Activated CD8-positive, alpha-beta memory T cell treated with anti-CD3 and anti-CD28 coated beads, Interleukin-2, amount 50 U/mL, for 24 hours (primary cell): ENCODE data around the gene UBE2S.

Experiments used
- DNase-seq: peaks from one replicate; pipeline ENCODE4 v3.0.0-alpha.2; 2020; ENCODE audit errors: extremely low read depth

Gene UBE2S

DNA sequence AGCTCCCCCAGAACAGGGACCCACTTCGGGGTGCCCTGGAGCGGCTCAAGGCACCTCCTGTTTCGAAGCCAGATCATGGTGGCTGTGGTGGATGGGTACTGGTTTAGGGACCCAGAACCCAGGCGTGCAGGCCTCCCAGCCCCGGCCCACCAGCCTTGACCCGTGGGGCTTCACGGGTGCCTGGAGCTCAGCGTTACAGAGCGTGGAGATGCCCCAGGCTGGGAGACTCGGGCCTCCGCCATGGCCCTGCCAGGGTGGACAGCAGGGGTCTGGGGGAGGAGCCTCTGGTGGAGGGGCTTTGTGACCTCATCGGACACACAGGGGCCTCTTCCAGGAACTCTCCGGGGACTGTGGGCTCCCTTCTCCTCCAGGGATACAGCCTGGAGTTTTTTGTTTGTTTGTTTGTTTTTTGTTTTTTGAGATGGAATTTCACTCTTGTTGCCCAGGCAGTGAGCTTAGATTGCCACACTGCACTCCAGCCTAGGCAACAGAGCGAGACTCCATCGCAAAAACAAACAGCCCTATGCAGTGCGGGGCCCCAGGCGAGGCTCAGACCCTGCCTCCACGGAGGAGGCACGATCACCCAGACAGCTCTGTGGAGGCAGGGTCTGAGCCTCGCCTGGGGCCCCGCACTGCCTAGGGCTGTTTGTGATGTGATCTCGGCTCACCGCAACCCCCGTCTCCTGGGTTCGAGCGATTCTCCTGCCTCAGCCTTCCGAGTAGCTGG, 44.4 kb downstream of the UBE2S start, which contains the start of gene GARIN5B:
Gene GARIN5B, minus strand, starts transcription at position 271 of the 727 bp plus-strand sequence. Its CDS starts 194 bp downstream, at position 77.
- no peak for DNase-seq

DNA sequence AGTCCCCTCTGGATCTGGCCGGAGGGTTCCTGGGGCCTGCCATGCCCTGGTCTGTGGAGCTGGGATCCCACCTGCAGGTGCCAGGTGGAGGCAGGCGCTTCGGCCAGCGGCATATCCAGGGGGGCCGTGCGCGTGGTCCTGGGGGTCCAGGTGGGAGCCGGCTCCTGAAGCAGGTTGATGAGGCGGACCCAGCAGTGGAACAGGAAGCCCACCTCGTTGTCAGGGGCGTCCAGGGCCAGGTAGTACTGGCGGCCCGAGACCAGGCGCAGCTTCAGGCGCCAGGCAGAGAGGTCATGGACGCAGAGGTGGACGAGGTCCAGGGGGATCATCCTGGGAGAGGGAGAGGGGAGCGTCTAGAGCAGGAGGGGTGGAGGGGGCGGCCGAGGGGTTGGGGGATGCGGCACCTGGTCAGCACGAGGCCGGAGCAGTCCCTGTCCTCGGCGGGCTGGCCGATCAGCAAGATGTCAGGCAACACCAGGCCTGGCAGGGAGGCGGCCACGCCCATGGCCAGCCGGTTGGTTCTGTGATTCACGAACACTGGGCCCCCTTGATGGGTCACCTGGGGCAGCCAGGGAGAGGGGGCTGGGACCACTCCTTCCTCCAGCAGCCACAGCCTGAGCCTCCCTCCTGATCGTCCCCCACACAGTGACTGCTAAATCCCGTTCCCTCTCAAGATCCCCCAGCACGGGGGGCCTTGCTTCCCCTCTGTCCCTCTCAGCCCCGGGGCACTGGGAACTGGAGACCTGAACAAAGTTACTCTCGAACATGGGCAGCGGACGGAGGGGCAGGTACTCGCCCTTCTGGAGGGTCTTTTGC, 45.2 kb downstream of the UBE2S start:
- no peak for DNase-seq

DNA sequence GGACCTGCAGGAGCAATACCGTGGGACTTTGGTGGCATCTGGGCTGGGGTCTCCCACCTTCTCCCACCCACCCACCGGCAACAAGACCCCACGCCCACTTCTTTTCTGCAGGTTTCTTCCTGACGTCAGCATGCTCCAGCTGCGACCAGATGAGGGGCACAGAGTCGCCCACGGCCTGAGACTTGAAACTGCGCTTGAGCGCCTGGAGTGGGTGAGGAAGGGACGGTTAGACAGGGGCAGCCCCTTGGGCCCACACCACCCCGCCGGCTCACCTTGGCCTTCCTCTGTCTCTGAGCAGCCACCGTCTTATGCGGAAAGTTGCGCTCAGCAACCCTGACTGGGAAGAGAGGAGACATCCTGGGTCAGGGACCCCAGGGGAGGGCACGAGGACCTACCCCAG, 46.7 kb downstream of the UBE2S start:
- no peak for DNase-seq

DNA sequence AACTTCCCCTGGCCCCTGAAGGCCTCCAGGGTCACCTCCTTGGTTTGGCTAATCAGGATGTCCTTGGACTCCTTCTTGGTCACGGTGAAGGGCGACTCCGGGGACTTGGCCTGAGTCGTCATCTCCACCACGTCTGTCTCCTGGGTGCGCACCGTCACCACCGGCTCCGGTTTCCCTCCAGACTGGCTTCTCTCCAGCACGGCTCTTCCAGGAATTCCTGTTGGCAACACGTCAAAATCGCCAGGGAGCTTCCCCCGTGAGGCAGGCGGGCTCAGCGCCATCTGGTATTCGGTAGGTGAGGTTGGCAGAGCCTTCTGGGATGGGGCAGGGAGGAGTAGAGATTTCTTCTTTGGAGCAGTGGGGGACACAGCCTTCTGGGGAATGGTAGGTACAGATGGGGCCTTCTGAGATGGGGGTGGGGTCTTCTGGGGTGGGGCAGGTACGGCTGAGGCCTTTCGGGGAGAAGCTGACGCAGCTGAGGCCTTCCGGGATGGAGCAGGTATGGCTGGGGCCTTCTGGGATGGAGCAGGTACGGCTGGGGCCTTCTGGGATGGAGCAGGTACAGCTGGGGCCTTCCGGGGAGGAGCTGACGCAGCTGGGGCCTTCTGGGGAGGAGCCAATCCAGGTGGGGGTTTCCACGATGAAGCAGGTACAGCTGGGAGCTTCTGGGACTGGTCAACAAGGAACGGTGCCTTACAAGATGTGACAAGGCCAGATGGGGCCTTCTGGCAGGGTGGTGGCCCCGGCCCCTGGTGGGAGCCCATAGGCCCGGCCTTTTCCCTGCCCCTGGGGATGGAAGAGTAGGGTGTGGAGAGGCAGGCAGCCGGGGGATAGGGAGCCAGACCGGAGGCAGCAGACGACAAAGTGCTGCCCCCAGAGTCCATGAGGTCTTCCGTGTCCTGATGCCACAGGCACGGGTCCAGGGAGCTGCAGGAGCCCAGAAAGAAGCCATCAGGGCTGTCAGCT, 48.4 kb downstream of the UBE2S start:
- no peak for DNase-seq

DNA sequence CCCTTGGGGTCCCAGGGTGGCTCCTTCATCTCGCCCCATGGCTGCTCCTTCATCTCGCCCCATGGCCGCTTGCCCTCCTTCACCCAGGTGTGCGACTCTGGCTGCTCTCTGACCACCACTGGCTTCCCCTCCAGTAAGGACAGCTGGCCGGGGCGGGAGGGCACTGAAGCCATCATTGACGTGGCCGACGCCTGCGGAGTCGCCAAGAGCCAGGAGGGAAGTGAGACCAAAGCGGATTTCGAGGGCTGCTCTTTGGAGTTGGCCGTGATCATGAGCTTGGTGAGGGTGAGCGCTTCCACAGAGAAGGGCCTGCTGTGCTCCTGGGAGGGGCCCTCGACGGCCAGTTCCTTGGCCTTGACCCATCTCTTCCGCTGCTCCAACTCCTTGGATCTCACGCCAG, 49.1 kb downstream of the UBE2S start:
- no peak for DNase-seq

DNA sequence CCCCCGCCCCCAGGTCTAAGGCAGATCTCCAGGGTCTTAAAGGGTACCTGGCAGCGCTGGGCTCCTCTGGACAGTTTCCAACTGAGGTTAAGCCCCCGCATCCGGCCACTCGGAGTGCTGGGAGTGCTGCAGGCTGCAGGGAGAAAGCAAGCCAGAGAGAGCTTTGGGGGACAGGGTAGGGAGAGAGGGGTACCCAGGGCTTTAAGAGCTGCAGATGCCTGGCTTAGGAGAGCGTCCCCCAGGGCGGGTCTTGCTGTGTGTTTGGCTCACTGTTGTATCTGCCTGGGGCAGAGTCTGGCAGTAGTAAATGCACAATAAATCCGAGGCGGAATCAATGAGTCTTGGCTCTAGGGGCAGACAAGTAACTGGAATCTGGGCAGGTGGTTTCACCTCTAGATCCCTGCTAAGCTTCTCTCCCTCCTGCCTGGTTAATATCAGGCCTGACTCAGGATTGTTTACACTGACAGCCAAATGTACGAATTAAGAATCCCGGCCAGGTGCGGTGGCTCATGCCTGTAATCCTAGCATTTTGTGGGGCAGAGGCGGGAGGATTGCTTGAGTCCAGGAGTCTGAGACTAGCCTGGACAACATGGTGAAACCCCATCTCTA, 52.3 kb downstream of the UBE2S start:
- DNase-seq = no peak

DNA sequence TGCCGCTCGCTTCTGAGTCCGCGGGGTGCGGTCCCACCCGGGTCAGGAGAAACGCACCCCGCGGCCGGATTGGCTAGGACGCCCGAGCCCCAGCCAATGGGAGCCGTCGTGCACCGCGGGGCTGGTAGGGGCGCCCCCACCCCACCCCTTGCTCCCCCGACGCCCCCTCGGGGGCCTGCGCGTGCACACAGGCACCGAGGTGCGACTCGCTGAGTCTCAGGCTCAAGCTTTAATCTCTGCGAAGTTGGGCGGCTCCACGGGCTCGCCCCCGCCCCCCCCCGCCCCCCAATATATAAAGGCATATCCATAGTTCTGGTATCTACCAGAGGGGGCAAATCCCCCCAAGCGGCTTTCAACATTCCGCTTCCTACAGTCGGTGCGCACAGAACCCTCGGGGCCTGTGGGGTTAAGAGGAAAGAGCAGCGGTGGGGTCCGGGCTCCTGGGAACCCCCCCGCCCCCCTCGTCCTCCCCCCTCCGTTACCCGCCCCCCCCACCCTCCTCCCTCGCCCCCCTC, 52.8 kb downstream of the UBE2S start, which contains the start of gene COX6B2:
Gene COX6B2, minus strand, starts transcription at position 22 of the 515 bp plus-strand sequence. CDS start 198 bp downstream, outside the sequence.
- DNase-seq = no peak

DNA sequence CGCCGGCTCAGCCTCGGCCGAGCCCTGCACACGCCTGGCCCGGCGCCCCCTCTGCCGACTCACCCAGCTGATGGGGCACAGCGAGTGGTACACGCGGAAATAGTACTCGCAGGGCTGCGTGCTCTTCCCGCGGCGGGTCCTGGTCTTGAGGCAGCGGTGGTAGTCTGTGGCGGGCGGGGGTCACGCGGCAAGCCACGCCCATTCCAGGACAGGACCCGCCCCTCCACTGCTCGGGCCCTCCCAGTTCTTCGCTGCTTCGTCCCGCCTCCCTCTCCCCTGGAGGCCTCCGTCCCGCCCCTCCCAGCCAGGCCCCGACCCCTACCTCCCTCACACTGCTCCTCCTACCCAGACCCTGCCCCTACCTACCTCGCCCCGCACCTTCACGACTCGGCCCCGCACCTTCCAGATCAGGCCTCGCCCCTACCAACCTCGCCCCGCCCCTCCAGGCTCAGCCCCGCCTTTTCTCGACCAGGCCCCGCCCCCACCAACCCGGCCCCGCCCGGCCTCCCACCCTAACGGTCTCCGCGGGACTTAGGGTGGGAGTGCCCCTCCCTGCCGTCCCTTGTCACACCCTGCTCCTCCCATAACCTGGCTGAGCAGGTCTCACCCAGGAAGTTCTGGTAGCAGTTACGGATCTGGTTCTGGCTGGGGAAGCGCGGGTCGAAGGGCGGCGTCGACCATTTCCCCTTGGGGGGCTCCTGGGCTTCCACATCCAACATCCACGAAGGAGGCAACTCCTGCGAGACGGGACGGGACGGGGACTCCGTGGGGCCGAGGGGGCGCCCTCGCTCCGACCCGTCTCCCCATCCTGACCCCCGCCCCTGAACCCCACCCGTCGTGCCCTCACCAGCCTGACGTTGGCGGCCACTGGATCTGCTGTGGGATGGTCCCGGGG, 53.5 kb downstream of the UBE2S start:
- DNase-seq = no peak

DNA sequence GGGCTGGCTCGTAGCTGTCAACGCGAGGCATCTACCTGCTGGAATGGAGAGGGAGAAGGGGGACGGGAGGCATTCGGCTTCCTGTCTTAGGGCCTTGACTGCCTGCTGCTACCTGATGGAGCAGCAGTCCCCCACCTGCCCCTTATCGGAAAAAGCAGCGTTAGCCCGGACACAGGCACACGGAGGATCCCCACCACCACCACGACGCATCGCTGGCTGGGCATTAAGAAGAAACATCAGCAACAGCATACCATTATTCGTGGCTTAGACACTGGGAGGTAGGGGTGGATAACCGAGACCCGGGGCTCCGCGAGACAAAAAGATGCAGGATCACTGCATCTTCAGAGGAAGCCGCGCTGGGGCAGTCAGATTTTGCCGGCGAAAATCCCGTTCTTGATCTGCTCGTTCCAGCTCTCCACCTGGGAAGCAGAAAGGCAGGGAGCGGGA, 54.2 kb downstream of the UBE2S start:
- DNase-seq = no peak

DNA sequence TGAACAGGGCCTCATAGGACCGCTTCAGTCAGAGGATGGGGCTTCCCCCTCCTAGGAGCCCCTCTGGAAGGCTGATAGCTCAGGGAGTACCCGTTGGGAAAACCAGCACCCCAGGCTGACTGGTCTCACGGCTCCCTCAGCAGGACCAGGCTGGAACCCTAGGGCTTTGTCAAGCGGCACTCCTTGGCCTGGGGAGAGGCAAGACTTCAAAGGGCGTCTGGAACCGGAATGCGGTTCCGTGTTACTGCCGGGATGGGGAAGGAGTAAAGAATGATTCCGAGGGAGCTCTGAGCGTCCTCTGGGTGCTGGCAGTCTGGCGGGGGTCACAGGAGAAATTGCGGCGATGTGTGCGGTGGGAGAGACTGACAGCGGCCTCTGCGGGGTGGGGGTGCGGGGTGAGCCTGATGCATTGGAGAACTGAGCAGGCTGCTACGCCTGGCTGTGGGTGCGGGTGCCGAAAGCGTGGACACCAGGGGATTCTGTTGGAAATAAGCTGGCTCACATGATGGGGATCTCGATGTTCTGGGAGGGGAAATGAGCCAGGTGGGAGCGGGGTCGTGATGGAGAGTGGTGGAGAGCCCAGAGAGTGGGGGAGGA, 54.9 kb downstream of the UBE2S start:
- no peak for DNase-seq

DNA sequence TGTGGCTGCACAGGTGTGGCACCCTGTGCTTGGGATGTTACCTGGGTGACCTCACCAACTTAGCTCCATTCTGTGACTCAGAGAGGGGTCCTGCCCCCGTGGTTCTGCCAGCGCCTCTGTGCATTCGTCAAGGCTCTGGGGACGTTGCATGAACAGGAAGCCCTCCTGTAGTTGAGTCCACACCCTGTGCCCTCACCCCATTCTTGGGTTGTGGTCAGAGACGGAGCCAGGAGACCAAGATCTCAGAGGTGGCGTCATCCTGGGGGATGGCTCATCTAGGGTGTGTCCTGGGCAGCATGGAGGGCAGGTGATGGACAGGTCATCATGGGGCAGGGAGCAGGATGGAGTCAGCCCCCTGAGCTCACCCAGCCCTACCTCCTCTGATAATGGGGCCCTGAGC, 55.5 kb downstream of the UBE2S start:
- no peak for DNase-seq

DNA sequence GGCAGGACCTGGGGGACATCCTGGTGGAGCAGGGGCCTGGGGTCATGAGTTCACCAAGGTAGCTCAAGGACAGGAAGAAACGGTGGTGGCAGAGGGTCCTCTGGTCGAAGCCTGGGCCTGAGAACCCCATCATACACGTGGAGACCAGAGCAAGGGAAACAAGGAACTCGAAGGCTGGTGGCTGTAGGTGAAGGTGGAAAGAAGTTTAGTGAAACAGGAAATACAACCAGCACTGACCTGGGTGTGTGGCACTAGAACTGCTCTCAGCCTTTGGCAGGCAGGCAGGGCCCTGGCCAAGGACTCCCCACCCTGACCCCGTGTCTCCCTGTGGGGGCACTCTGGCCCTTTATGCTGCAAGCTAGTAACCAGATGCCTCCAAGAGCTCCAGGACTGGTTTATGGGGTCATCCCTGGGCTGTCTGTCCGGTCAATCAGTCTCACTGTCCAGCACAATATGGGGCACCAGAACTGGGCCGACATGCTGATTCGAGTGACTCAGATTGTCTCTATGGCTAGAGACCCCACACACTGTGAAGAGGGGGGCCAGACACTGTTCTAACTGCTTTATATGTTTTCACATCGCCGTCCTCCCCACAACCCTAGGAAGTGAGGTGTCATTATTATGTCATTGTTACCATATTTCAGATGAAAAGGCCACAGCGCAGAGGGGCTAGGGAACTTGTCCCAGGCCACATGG, 56.8 kb downstream of the UBE2S start:
- no peak for DNase-seq
